Kidney epithelial cell (primary cell): ENCODE results near the gene DCLRE1B. TPM values are rescaled to one million over a fixed set of nuclear protein-coding genes. Genes with fewer than 3 reads are reported as not detected.

Source experiments
- DNase-seq: peaks from one replicate; pipeline ENCODE4 v3.0.0-alpha.2; 2010; ENCODE audit warnings: low read depth
- H3K27me3 ChIP-seq: 2 replicates; pipeline ENCODE4 v1.6.0; 2011; ENCODE audit warnings: low read length; ENCODE audit not compliant: control insufficient read depth, insufficient read depth
- H3K36me3 ChIP-seq: 2 replicates; pipeline ENCODE4 v1.5.1; 2011; ENCODE audit warnings: low read length; ENCODE audit not compliant: control insufficient read depth, insufficient read depth
- H3K4me3 ChIP-seq: 2 replicates; pipeline ENCODE4 v1.5.1; 2011; ENCODE audit warnings: low read depth, mild to moderate bottlenecking, control low read depth, low read length
- total RNA-seq: library from RNA; depleted of rRNA; stranded (reverse); fragments of >200 nt; gene quantifications from 2 replicates; pipeline ENCODE4 v1.2.3, GENCODE V29; 2015
- TF ChIP-seq, protein P1 (sequence below): IDR thresholded peaks from 2 replicates; pipeline ENCODE4 v1.5.1; 2011; ENCODE audit warnings: mild to moderate bottlenecking, moderate library complexity, low read length, control low read depth, inconsistent platforms; ENCODE audit not compliant: insufficient read depth, poor library complexity, severe bottlenecking

DCLRE1B gene
- total RNA-seq, 1 donor from 2014 or later, result 7.5 TPM

DNA sequence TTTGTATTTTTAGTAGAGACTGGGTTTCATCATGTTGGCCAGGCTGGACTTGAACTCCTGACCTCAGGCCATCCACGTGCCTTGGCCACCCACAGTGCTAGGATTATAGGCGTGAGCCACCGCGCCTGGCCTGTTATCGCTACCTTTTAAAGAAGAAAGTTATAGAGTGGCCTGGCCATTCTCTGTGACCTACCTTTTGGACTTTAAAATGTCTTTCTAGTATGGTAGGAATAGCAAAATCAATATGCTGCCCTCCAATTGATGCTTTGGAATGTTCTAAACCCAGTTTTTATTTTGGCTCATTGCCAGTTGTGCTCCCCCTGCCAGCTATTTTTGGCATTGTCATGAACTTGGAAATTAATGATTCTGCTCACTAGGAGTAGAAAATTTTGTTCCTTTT is 43.9 kb downstream of the DCLRE1B start:
- H3K4me3 ChIP-seq, result no peak overlapping the region
- no peaks in the 10 kb centered on the region for H3K27me3 ChIP-seq
- TF ChIP-seq, protein P1, sequence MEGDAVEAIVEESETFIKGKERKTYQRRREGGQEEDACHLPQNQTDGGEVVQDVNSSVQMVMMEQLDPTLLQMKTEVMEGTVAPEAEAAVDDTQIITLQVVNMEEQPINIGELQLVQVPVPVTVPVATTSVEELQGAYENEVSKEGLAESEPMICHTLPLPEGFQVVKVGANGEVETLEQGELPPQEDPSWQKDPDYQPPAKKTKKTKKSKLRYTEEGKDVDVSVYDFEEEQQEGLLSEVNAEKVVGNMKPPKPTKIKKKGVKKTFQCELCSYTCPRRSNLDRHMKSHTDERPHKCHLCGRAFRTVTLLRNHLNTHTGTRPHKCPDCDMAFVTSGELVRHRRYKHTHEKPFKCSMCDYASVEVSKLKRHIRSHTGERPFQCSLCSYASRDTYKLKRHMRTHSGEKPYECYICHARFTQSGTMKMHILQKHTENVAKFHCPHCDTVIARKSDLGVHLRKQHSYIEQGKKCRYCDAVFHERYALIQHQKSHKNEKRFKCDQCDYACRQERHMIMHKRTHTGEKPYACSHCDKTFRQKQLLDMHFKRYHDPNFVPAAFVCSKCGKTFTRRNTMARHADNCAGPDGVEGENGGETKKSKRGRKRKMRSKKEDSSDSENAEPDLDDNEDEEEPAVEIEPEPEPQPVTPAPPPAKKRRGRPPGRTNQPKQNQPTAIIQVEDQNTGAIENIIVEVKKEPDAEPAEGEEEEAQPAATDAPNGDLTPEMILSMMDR, result peak; percentile 33
- no peak for DNase-seq
- no peaks in the 10 kb centered on the region for H3K36me3 ChIP-seq

GRCh38 chr1:113950908-113951307 is 45.8 kb downstream of the DCLRE1B start:
- TF ChIP-seq, protein P1, result no peak
- Histone ChIP-seq H3K27me3 (no peaks in the 10 kb centered on the region), H3K4me3 (no peak overlapping the region), H3K36me3 (no peaks in the 10 kb centered on the region)
- DNase-seq, result no peak

- no peak overlapping the region for H3K4me3 ChIP-seq
- no peak for DNase-seq
- TF ChIP-seq, protein P1, result no peak
- no peaks in the 10 kb centered on the region for H3K27me3 ChIP-seq
- no peaks in the 10 kb centered on the region for H3K36me3 ChIP-seq
Observed at GRCh38 chr1:113951719-113952118, 46.6 kb downstream of the DCLRE1B start.

DNA sequence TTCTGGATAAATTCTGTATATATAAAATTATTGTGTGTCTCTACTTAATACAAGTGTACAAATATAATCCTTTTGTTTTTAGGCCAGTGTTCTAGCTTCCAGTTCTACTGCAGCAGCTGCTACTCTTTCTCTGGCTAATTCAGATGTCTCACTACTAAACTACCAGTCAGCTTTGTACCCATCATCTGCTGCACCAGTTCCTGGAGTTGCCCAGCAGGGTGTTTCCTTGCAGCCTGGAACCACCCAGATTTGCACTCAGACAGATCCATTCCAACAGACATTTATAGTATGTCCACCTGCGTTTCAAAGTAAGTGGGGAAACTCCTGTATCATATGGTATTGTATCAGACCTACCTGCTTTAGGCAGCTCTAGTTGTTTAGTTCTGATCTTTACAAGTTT is 52.9 kb downstream of the DCLRE1B start:
- Histone ChIP-seq H3K36me3 (no peaks in the 10 kb centered on the region), H3K4me3 (no peak overlapping the region), H3K27me3 (no peaks in the 10 kb centered on the region)
- no peak for DNase-seq
- TF ChIP-seq, protein P1, result no peak

DNA sequence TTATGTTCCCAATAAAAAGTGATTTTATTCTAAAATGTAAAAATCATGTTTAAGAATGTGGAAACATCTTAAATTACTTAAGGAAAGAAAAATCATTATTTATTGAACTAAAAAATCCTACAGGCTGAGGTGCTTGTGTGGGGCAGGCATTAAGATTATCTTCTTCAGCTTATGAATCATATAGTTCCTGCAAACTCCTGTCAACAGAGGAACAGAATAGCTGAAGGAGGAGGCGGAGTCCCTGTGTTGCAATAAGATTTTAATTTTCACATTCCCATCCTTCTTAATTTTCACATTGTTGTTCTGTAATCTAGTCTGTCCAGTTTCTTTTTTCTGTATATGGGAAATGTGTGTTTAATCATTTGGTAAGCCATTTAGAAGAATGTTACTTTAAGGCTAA is 53.6 kb downstream of the DCLRE1B start:
- no peak overlapping the region for H3K4me3 ChIP-seq
- no peaks in the 10 kb centered on the region for H3K27me3 ChIP-seq
- no peak for DNase-seq
- TF ChIP-seq, protein P1, result no peak
- H3K36me3 ChIP-seq, result no peaks in the 10 kb centered on the region

GRCh38 chr1:113963281-113963906 is 58.3 kb downstream of the DCLRE1B start:
- Histone ChIP-seq H3K27me3 (no peaks in the 10 kb centered on the region), H3K36me3 (peaks cover 2% of the 10 kb centered on the region), H3K4me3 (no peak overlapping the region)
- no peak for DNase-seq
- TF ChIP-seq, protein P1, result no peak
